ENCODE data around the gene CXCR6.

CXCR6 gene

DNA sequence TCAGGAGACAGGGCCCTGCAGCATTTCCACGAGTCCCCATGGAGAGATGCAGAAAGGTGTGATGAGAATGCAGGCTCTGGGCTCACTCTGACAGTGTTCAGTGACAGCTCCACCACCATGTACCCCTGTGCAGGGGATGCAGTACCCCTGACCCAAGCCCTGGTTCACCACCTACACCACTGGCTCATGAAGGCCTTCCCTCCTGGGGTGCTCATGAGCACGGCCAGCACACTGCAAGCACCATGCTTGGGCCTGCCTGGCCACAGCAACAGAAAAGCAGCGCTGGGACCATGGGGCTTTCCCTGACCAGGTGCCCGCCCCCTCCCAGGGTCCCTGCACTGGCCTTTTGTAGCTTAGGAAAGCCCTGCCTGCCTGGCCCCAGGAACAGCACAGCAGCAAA lies 6.2 kb downstream of the CXCR6 start:
- DNase-seq: no peak

DNA sequence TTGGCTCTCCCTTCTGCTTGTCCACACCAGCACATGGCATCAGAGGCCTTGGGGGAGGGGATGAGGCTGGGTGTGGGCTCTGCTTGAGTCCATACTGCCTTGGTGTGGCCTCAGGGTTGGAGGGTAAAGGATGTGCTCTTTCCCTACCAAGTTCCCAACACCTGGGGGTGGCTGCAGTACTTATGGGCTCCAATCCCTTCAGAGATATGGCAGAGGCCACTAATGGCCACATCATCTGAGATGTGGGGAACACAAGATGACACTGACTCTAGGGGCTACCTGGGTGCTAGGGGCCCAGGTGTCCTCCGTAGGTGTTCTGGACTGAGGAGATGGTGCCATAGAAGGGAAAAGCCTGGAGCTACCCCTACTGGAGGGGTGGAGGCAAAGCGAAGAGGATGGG lies 6.9 kb downstream of the CXCR6 start:
- no peak for DNase-seq

DNA sequence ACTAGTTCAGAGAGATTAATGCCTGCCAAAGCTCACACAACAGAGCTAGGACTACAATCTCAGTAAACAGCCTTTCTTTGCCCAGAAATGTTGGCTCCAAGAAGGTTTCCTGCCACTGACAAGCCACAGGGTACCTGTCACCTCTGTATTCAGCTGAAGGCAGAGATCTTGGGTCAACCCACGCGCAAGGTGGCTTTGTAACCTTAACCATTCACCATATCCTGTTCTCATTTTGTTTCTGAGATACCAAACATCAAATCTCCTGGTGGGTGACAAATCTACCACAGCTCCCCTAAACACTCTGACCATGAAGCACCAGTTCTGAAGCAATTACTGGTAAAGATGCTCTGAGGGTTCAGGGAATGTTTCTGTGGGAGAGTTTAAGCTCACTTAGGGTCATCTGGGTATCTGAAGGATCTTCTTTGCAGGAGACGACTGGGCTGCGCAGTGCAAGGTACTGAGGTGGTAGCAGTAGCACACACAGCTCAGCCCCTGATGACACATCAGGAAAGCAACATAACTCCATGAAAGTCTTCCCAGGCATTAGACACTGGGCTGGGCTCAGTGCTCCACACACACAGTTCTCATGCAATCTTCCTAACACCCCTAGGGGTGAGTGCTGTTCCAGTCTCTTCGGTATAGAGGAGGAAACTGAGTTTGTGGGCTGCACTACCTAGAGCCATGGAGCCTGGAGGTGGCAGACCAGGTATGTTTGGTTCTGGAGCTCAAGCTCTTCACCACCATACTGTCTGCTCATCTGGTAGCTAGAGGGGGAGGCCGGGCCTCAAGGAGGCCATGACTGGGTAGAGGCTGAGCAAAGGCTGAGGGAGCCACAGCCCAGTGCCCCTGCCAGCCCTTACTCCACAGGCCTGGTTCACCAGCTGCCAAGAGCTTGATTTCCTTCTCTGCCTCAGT lies 7.7 kb downstream of the CXCR6 start:
- no peak for DNase-seq

DNA sequence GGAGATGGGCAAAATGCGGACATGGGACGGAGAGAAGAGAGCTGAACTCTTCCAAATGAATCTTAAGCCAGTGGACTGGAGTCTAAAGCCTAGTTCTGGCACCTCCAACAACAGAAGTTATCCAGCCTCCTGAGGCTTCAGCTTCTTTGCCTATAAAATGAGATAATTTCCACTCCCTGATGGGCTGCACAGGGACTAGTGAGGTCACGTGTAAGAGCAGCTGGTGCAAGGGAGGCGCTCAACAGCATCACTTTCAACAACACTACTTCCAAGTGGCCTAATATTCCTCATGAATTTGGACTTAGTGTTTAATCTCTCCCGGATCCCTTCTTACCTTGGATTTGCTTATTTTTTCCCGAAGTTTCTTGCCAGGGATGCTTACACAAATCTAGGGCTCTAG lies 8.7 kb downstream of the CXCR6 start:
- no peak for DNase-seq

DNA sequence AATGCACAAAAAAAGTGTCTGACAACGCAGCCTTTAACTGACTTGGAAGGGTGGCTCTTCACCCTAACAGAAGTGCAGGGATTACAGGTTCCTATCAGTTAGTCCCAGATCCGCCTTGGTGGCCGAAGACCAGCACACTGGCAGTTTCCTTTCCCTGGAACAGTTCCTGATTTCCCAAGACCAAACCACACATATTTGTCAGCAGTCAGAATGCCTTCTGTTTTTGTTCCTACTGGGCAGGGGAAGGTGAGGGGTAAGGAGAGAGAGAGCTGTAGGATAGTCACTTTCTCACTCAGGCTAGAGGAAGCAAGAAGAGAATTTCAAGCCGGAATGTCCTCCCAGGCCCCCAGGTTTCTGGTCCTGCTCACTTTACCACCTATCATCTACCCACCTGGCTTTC lies 9.2 kb downstream of the CXCR6 start:
- no peak for DNase-seq

DNA sequence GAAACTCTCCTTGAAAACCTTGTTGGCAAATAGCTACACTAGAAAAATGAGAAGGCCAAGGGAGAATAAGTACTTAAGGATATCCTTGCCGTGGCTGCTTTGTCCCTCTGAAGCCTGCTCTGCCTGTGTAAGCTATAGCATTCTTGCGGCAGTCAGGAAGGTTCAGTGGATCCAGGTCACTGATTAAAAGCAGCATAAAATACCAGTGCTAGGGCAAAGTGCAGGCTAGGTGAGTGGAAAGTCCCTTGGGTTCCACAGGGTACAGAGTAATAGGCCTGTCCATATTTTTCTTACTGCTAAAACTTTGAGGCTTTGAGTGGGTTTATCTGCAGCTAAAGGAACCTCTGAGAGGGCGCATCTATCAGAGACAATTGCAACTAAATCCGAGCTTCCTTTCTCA lies 10.3 kb downstream of the CXCR6 start:
- no peak for DNase-seq

DNA sequence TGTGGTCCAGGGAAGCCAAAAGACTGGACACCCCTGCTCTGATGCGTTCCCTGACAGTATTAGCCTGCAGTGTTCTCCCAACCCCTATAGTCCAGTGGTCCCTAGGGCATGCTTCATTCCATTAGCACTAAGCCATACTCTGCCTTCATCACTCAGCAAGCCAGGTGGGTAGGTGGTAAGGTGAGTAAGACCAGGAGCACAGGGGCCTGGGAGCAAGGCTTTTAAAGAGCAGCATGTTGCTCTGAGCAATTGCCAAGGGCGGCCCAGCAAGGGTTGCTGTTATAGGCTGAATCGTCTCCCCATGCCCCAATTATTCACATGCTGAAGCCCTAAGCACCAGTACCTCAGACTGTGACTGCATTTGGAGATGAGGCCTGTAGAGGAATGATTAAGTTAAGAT lies 11.0 kb downstream of the CXCR6 start:
- DNase-seq: no peak

GRCh38 chr3:45955017-45955647 lies 11.9 kb downstream of the CXCR6 start:
- no peak for DNase-seq

DNA sequence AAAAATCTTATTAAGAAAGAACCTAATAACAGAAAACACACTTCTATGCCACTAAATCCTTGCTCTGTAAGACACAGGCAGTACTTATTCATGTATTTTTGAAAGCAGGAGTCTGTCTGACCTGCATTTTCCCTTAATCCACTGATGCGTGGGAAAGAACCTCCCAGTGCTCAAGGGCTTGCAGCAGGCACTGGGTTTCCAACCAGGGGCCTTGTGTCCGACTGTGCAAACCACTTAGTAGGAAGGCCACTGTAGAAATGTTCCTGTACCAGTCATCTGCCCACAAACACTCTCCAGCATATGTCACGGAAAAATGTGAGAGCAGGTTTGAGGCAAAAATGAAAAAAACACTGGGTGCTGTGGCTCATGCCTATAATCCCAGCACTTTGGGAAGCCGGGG lies 12.4 kb downstream of the CXCR6 start:
- no peak for DNase-seq

GRCh38 chr3:45957586-45957985 lies 14.3 kb downstream of the CXCR6 start:
- DNase-seq: no peak

- no peak for DNase-seq
Observed at GRCh38 chr3:45958321-45958791, 15.1 kb downstream of the CXCR6 start.

DNA sequence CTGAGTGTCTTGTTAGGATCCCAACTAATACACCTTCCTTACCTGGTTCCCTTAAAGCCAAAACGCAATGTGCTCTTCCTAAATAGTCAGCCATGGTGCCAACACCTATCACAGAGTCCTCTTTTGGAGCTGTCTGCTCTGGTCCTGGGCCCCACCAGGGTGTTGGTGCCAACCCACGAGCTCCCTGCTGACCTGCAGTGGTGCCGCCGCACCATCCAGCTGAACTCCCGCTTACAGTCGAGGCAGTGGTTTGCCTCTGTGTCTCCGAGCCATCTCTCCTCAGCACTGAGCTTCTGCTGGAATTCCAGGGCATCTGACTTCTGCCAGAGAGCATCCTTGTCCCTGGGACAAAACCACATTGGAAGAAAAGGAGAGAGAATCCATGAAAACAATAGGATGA lies 15.9 kb downstream of the CXCR6 start:
- DNase-seq: no peak

DNA sequence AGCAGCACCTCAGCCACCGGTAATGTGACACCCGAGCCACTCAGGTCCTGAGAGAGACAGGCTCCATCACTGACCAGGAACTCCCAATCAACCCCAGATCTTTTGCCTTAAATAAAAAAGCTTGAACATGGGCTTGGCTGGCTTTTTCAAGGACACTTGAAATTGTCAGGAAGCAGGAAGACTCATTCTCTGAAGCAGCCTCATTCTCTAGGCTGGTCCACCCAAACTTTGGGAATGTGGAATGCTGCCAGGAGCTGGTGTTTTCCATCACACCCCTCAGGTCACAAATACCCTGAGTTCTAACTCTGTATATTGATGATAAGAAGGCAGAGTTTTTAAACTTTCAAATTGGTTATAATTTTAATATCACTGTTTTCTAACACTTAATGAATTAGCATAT lies 17.0 kb downstream of the CXCR6 start:
- no peak for DNase-seq

GRCh38 chr3:45962033-45962432 lies 18.8 kb downstream of the CXCR6 start:
- DNase-seq: no peak

DNA sequence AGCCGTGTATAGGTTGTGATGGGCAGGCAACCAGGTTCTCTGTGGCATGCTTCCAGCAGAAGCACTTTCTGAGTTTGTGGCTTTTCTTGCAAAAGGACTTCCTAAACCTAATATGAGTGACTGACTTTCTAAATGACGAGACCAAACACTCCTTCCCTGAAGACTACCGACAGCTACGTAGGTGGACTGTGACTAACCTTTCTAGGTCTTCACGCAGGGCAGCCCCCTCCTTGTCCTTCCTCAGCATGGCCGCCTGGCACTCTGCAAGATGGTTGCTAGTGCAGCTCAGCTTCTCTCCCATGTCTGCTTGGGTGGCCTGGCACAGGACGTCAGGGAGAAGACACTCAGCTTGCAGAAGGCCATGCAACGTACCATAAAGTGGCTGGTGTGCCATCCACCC lies 20.9 kb downstream of the CXCR6 start:
- DNase-seq: no peak

- DNase-seq: no peak
Observed at GRCh38 chr3:45965253-45965652, 22.0 kb downstream of the CXCR6 start.

DNA sequence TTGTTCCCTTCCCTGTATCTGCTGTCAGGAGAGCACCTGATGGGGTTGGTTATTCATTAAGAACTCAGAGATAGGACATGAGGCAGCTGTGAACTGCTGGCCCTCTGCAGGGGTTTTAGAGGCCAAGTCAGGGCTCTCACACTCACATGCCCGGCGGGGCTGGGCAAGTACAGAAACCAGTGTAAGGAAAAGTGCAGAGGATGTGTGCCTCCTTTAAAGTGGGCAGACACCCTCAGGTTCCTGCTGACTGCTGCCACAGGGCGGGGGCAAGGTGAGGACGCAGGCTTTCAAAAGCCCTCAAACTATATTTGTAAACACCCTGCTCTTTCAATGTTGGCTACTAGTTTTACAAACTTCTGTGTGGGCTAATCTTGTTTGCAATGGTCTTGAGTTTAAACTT lies 22.4 kb downstream of the CXCR6 start:
- no peak for DNase-seq

DNA sequence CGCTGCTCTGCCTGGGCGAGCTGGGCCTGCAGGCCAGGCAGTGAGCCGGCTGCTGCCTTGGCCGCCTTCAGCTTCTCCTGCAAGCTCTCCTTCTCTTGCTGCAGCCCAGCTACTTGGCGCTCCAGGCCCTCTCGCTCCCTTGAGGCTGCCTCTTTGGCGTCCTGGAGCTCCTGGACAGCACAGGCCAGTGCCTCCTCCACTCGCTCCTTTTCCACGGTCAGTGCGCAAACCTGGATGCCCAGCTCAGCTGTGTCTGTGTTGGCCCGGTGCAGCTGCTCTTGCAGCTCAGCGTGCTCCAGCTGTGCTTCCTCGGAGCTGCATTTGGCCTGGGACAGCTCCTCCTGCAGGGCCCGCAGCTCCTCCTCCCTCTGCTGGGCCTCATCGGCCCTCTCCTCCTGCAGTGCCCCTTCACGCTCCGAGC lies 23.1 kb downstream of the CXCR6 start:
- no peak for DNase-seq

DNA sequence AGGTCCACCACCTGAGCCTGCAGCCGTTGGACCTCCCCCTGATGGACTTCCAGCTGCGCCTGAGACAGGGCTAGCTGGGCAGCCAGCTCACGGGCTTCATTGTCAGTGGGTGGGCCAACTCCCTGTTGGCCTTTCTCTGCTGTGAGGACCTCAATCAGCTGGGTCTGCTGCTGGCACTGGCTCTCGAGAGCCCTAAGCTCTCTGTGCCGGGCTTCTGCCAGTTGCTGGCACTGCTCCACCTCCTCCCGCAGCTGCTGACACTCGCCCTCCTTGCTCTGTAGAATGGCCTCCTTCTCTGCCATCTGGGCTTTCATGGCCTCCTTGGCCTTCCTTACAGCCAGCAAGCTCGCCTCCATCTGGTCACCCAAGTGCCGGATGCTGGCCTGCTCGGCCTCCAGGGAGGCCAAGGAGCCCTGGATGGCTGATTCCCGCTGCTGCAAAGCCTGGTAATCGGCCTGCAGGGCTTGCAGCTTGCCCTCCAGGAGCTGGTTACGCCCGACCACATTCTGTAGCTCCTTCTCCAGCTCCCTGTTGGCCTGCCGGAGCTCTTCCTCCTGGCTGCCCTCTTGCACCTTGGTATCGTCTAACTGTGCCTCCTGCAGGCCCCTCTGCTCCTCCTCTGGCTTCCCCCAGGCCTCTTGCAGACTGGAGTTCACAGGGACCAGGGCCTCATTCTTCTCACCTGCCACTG lies 23.8 kb downstream of the CXCR6 start:
- no peak for DNase-seq

GRCh38 chr3:45967724-45968123 lies 24.5 kb downstream of the CXCR6 start:
- no peak for DNase-seq

GRCh38 chr3:45968149-45968548 lies 24.9 kb downstream of the CXCR6 start:
- DNase-seq: no peak

DNA sequence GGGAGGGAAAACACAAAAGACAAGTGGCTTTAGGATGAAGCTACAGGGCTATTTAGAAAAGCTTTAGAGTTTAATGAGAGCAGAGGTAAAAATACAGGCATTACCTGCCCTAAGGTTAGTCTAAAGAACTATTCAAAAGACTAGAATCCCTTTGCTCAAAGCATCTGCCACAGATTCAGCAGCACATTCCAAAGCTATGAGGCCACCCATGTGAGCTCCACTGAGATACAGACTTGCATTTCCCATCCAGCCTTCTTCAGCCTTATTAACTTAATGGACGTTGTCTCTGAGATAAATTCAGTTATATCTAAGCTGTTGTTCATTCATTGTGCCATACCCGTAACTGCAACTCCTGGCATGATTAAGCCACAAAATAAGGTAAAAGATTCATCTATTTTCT lies 25.4 kb downstream of the CXCR6 start:
- DNase-seq: no peak

DNA sequence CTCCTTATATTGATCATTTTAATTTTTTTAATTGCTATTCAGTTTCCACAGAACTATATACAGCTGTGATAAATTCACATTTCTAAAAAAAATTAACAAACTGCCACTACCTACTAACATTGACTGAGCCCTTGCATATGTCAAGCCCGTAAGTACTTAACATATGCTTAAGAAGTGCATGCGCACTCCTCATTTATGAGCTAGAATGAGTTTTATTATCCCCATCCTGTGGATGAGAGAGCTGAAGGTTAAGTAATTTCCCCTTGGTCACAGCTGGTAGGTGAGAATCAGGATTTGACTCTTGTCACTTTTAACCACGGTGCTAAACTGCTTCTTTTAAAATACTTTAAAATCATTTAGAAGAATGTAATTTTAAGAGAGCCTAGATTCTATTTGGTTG lies 25.9 kb downstream of the CXCR6 start:
- no peak for DNase-seq

- no peak for DNase-seq
Observed at GRCh38 chr3:45969953-45970352, 26.7 kb downstream of the CXCR6 start.
